Loucy (cell line): ENCODE measurements around the gene TEKT3.

ENCODE experiments used
- CTCF ChIP-seq: fragments of 200-600 bp; sonication (generic); conservative IDR thresholded peaks from 2 replicates; pipeline ENCODE4 v1.5.1; 2014; ENCODE audit warnings: mild to moderate bottlenecking, antibody characterized with exemption, low read length
- EZH2phosphoT487 ChIP-seq: fragments of 200-600 bp; IDR thresholded peaks from 2 replicates; pipeline ENCODE4 v1.6.1; 2018; ENCODE audit warnings: antibody characterized with exemption, mild to moderate bottlenecking, moderate library complexity, borderline replicate concordance

DNA sequence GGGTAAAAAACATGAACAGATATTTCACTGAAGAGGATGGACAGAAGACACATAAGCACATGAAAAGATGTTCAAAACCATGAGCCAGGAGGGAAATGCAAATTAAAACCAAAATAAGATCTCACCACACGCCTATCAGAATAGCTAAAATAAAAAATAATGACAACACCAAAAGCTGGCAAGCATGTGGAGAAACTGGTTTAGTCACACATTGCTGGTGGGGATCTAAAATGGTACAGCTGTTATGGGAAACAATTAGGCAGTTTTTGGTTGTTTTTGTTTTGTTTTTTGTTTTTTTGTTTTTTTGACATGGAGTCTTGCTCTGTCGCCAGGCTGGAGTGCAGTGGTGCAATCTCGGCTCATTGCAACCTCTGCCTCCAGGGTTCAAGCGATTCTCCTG, 44.7 kb upstream of the TEKT3 start:
- TF ChIP-seq CTCF = no peak
- no peak for TF ChIP-seq EZH2phosphoT487
